ENCODE data around the gene LNX1.

Gene LNX1

GRCh38 chr4:53598901-53599300 lies 7.6 kb upstream of the LNX1 start:
- DNase-seq (ENCODE audit: low read depth) = no peak

- no peak for DNase-seq (ENCODE audit: low read depth)
These were observed 7.2 kb upstream of the LNX1 start for GRCh38 chr4:53598483-53598882.

GRCh38 chr4:53596901-53597300 lies 5.6 kb upstream of the LNX1 start:
- no peak for DNase-seq (ENCODE audit: low read depth)

- DNase-seq (ENCODE audit: low read depth) = no peak
These were observed 4.5 kb upstream of the LNX1 start for GRCh38 chr4:53595834-53596233.

GRCh38 chr4:53595204-53595603 lies 3.9 kb upstream of the LNX1 start:
- no peak for DNase-seq (ENCODE audit: low read depth)

- DNase-seq (ENCODE audit: low read depth) = no peak
These were observed 2.5 kb upstream of the LNX1 start for GRCh38 chr4:53593765-53594164.

GRCh38 chr4:53592686-53593501 lies 1.6 kb upstream of the LNX1 start:
- no peak for DNase-seq (ENCODE audit: low read depth)

- DNase-seq (ENCODE audit: low read depth) = no peak
These were observed 836 bp upstream of the LNX1 start for GRCh38 chr4:53592122-53592521.

- no peak for DNase-seq (ENCODE audit: low read depth)
These were observed 1.1 kb downstream of the LNX1 start for GRCh38 chr4:53590187-53590586.

- DNase-seq (ENCODE audit: low read depth) = no peak
These were observed 1.8 kb downstream of the LNX1 start for GRCh38 chr4:53589511-53589910.

- DNase-seq (ENCODE audit: low read depth) = no peak
These were observed 4.2 kb downstream of the LNX1 start for GRCh38 chr4:53587135-53587534.

- no peak for DNase-seq (ENCODE audit: low read depth)
These were observed 5.0 kb downstream of the LNX1 start for GRCh38 chr4:53586121-53586816.

- no peak for DNase-seq (ENCODE audit: low read depth)
These were observed 6.6 kb downstream of the LNX1 start for GRCh38 chr4:53584658-53585057.

GRCh38 chr4:53583513-53583912 lies 7.8 kb downstream of the LNX1 start:
- no peak for DNase-seq (ENCODE audit: low read depth)

GRCh38 chr4:53582194-53582593 lies 9.1 kb downstream of the LNX1 start:
- no peak for DNase-seq (ENCODE audit: low read depth)

GRCh38 chr4:53580274-53580673 lies 11.0 kb downstream of the LNX1 start:
- DNase-seq (ENCODE audit: low read depth) = no peak

- DNase-seq (ENCODE audit: low read depth) = no peak
These were observed 11.5 kb downstream of the LNX1 start for GRCh38 chr4:53579826-53580225.

GRCh38 chr4:53576676-53577372 lies 14.5 kb downstream of the LNX1 start:
- DNase-seq (ENCODE audit: low read depth) = no peak

- no peak for DNase-seq (ENCODE audit: low read depth)
These were observed 15.1 kb downstream of the LNX1 start for GRCh38 chr4:53576071-53576617.

- DNase-seq (ENCODE audit: low read depth) = no peak
These were observed 15.7 kb downstream of the LNX1 start for GRCh38 chr4:53575552-53575951.

- DNase-seq (ENCODE audit: low read depth) = no peak
These were observed 16.8 kb downstream of the LNX1 start for GRCh38 chr4:53574528-53574927.

- no peak for DNase-seq (ENCODE audit: low read depth)
These were observed 17.6 kb downstream of the LNX1 start for GRCh38 chr4:53573696-53574095.

- no peak for DNase-seq (ENCODE audit: low read depth)
These were observed 18.7 kb downstream of the LNX1 start for GRCh38 chr4:53572600-53572994.
